Measurements from ENCODE around the gene FAM20C. TPM values are rescaled to one million over a fixed set of nuclear protein-coding genes. Genes with fewer than 3 reads are reported as not detected.

The FAM20C gene
- total and polyA plus RNA-seq, 2 donors (not counting 3 experiments of a cell fraction or from before 2014, with no cell fraction given): 14.2 to 34.5 TPM

DNA sequence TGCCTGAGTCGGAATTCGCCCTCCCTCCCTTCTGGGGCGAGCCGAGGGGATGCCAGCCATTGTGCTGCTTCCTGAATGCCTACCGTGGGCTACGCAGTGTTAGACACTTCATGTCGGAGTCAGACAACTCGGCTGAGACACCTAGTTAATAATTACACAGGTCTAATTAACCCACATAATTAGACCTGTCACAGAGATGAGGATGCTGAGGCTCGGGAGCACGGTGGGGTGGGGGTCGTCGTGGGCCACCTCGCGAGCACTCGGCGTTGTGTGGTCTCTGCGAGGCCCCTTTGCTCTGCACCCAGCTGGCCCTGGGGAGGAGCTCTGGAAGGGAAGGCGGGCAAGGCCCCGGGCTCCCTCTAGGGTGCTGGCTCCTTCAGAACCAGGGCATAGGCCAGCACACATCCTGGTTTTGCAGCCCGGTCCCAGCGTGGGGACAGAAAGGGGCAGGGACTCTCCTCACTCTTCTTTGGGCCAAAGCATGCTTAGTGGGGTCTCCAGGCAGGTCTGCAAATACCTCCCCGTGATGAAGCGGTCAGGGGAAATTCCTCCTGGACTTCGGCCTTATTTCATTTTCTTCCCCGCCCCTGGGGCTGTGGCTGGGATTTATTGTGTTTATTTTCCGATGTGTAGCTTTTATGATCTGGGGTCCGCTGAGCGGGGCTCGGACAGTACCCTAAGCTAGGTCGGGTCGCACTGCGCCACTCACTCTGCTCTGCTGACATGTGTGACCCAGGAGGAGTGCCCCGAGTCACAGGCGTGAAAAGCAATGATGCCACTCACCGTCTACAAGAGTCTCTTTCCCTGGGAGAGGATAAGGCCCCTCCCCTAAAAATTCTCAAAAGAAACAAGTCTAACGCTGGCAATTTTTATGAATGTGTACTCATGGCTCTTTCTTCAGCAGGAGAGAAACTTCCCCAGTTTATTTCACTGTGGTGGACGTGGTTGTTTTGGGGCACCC, 92.7 kb downstream of the FAM20C start:
- no peak for FAIRE-seq
- dilution Hi-C loops (cut with MboI; ENCODE audit: extremely low pct_ligation_motif_present, low sequenced_read_pairs): no loop called here

More for the DNA sequence above, 92.7 kb downstream of the FAM20C start:
- no TSS peak for BruUV-seq (replicated peaks)
- TF ChIP-seq CTCF (IDR thresholded peaks at IDR 0.05; ENCODE audit: extremely low read depth in 1 of 2, insufficient read depth in 1 of 2, low read depth in 1 of 2, low read length in 2 of 2): no peak
- no peak for TF ChIP-seq GATA2 (IDR thresholded peaks at IDR 0.05; ENCODE audit: insufficient read depth, insufficient read length, low read depth, low read length)
- TF ChIP-seq, protein P1, sequence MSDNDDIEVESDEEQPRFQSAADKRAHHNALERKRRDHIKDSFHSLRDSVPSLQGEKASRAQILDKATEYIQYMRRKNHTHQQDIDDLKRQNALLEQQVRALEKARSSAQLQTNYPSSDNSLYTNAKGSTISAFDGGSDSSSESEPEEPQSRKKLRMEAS (IDR thresholded peaks at IDR 0.05; ENCODE audit: insufficient read depth, insufficient read length): no peak
- TF ChIP-seq FOS (IDR thresholded peaks at IDR 0.05; ENCODE audit: borderline replicate concordance, insufficient read depth, low read length): no peak
- TF ChIP-seq EZH2 (IDR thresholded peaks at IDR 0.05; ENCODE audit: borderline replicate concordance, low read depth, low read length, severe bottlenecking): no peak
- no peak for TF ChIP-seq POLR2AphosphoS5 (IDR thresholded peaks at IDR 0.05; ENCODE audit: insufficient read depth, low read depth, low read length)
- no peak for TF ChIP-seq JUN (IDR thresholded peaks at IDR 0.05; ENCODE audit: borderline replicate concordance, insufficient read depth, insufficient read length, low read depth)
- TF ChIP-seq MYC (IDR thresholded peaks at IDR 0.05; ENCODE audit: low read depth, low read length): no peak
- TF ChIP-seq POLR2A (IDR thresholded peaks at IDR 0.05; ENCODE audit: low read depth, low read length): no peak
- DNase-seq (ENCODE audit: low read depth, low spot score): no peak
- intact Hi-C loops (cut with micrococcal nuclease): no loop called here
- H3K27ac ChIP-seq (ENCODE audit: insufficient read depth, low read depth, low read length): no peak overlapping the region
- no peak overlapping the region for H3K4me2 ChIP-seq (ENCODE audit: insufficient read depth, low read length)
- no peaks in the 10 kb centered on the region for H3K9me1 ChIP-seq (replicated peaks; ENCODE audit: control insufficient read depth, extremely low read depth, insufficient read depth, low read length)
- POLR2A ChIA-PET: no interaction called here
- CTCF ChIA-PET: no interaction called here
- no peaks in the 10 kb centered on the region for H4K20me1 ChIP-seq (replicated peaks; ENCODE audit: control insufficient read depth, extremely low read depth, insufficient read depth, low read length)
- no peaks in the 10 kb centered on the region for H3K36me3 ChIP-seq (ENCODE audit: control insufficient read depth in 2 of 2, extremely low read depth in 1 of 2, insufficient read depth in 2 of 2, low read length in 2 of 2)
- no peaks in the 10 kb centered on the region for H3K4me1 ChIP-seq (ENCODE audit: control insufficient read depth, extremely low read depth, insufficient read depth, low read length)
- no peak overlapping the region for H3K4me3 ChIP-seq (replicated peaks in 1 of 3; ENCODE audit: insufficient read depth in 1 of 3, low read depth in 1 of 3, low read length in 3 of 3)
- no peak overlapping the region for H3K9ac ChIP-seq (replicated peaks; ENCODE audit: extremely low read depth, insufficient read depth, low read length)
- H3K9me3 ChIP-seq (replicated peaks; ENCODE audit: control insufficient read depth, insufficient read depth, low read length): no peaks in the 10 kb centered on the region
- H3K27me3 ChIP-seq (ENCODE audit: control insufficient read depth in 2 of 2, insufficient read depth in 2 of 2, low read length in 2 of 2): peaks cover 11 to 22% of the 10 kb centered on the region in 2 experiments
- no peaks in the 10 kb centered on the region for H3K79me2 ChIP-seq (ENCODE audit: control insufficient read depth, insufficient read depth, low read length)
- no peak overlapping the region for H2AFZ ChIP-seq (ENCODE audit: low read depth, low read length)
